ENCODE data around the gene OS9. TPM values are rescaled to one million over a fixed set of nuclear protein-coding genes. Genes with fewer than 3 reads are reported as not detected.

Gene OS9
- total RNA-seq, 1 experiment from 2014 or later, result 186 TPM

- Histone ChIP-seq H3K4me3 (ENCODE audit: low read depth in 2 of 2, low read length in 2 of 2) (no peak overlapping the region), H3K27me3 (ENCODE audit: control insufficient read depth, insufficient read depth, low read length) (peaks cover 3% of the 10 kb centered on the region; the same call in 1 of the 2 replicates), H3K27ac (ENCODE audit: low read length) (no peak overlapping the region), H3K9me3 (ENCODE audit: control insufficient read depth, insufficient read depth, low read depth, low read length) (no peaks in the 10 kb centered on the region), H3K36me3 (ENCODE audit: control insufficient read depth, insufficient read depth, low read length) (no peaks in the 10 kb centered on the region), H3K4me1 (ENCODE audit: control insufficient read depth, insufficient read depth, low read length) (no peaks in the 10 kb centered on the region)
- in situ Hi-C loops (cut with HindIII; ENCODE audit: low pct_unique_long_range_greater_than_20kb, low sequenced_read_pairs), result no loop called here
- DNase-seq (ENCODE audit: low read depth, low spot score), result no peak
- ChIA-PET CTCF (no interaction called here), POLR2A (no interaction called here)
- no TSS peak for BruUV-seq (replicated peaks)
- intact Hi-C loops (cut with micrococcal nuclease; ENCODE audit: unreplicated experiment), result no loop called here
- TF ChIP-seq POLR2AphosphoS5 (IDR thresholded peaks at IDR 0.05; ENCODE audit: low read depth, low read length), result no peak
- no peak for TF ChIP-seq SIN3A (IDR thresholded peaks at IDR 0.05; ENCODE audit: borderline replicate concordance, insufficient read depth, low read depth, low read length)
- no peak for TF ChIP-seq CTCF (IDR thresholded peaks at IDR 0.05)
- no peak for TF ChIP-seq TCF7L2 (IDR thresholded peaks at IDR 0.05; ENCODE audit: low read depth, low read length)
- no peak for TF ChIP-seq REST (IDR thresholded peaks at IDR 0.05; ENCODE audit: insufficient read depth in 1 of 2, low read depth in 2 of 2, low read length in 1 of 2)
- no peak for ATAC-seq
Observed at GRCh38 chr12:57688931-57689330, 5.0 kb upstream of the OS9 start.

- H3K4me3 ChIP-seq (ENCODE audit: low read depth in 2 of 2, low read length in 2 of 2), result no peak overlapping the region
- DNase-seq (ENCODE audit: low read depth, low spot score) (no peak), ATAC-seq (no peak)
- in situ Hi-C loops (cut with HindIII; ENCODE audit: low pct_unique_long_range_greater_than_20kb, low sequenced_read_pairs) (no loop called here), intact Hi-C loops (cut with micrococcal nuclease; ENCODE audit: unreplicated experiment) (no loop called here)
- no TSS peak for BruUV-seq (replicated peaks)
- no peaks in the 10 kb centered on the region for H3K36me3 ChIP-seq (ENCODE audit: control insufficient read depth, insufficient read depth, low read length)
- H3K27me3 ChIP-seq (ENCODE audit: control insufficient read depth, insufficient read depth, low read length), result no peaks in the 10 kb centered on the region
- CTCF ChIA-PET, result no interaction called here
- TF ChIP-seq SIN3A (IDR thresholded peaks at IDR 0.05; ENCODE audit: borderline replicate concordance, insufficient read depth, low read depth, low read length) (no peak), CTCF (IDR thresholded peaks at IDR 0.05) (no peak), POLR2AphosphoS5 (IDR thresholded peaks at IDR 0.05; ENCODE audit: low read depth, low read length) (no peak), REST (IDR thresholded peaks at IDR 0.05; ENCODE audit: insufficient read depth in 1 of 2, low read depth in 2 of 2, low read length in 1 of 2) (no peak), TCF7L2 (IDR thresholded peaks at IDR 0.05; ENCODE audit: low read depth, low read length) (no peak)
- H3K9me3 ChIP-seq (ENCODE audit: control insufficient read depth, insufficient read depth, low read depth, low read length), result no peaks in the 10 kb centered on the region
- H3K4me1 ChIP-seq (ENCODE audit: control insufficient read depth, insufficient read depth, low read length), result peaks cover 5% of the 10 kb centered on the region; the same call in 1 of the 2 replicates
- no peak overlapping the region for H3K27ac ChIP-seq (ENCODE audit: low read length)
- POLR2A ChIA-PET, result interaction anchor here (0.6 kb wide), 1 partner anchor 50 kb away, joined by 3 read pairs; no protein-coding TSS in a partner anchor
Observed at GRCh38 chr12:57692500-57692899, 1.4 kb upstream of the OS9 start.
